HepG2 (cell line): Measurements from ENCODE around the gene UBXN6. TPM values are rescaled to one million over a fixed set of nuclear protein-coding genes. Genes with fewer than 3 reads are reported as not detected.

Experiments
- E2F5 ChIP-seq: sonication (generic); formaldehyde crosslinking; conservative IDR thresholded peaks from 2 replicates; pipeline ENCODE4 v1.4.0; 2020; ENCODE audit warnings: missing genetic modification reagents
- FOXJ3 ChIP-seq: sonication (generic); formaldehyde crosslinking; IDR thresholded peaks from 2 replicates; pipeline ENCODE4 v1.4.0; 2020; ENCODE audit warnings: missing genetic modification reagents, mild to moderate bottlenecking, borderline replicate concordance
- GATAD1 ChIP-seq: IDR thresholded peaks from 2 replicates; pipeline ENCODE4 v1.6.1; 2016; ENCODE audit warnings: missing genetic modification reagents, missing compliant biosample characterization
- GMEB1 ChIP-seq: sonication (generic); formaldehyde crosslinking; IDR thresholded peaks from 2 replicates; pipeline ENCODE4 v1.5.1; 2020; ENCODE audit warnings: missing genetic modification reagents, mild to moderate bottlenecking, borderline replicate concordance
- HMG20A ChIP-seq: IDR thresholded peaks from 2 replicates; pipeline ENCODE4 v1.6.1; 2016; ENCODE audit warnings: borderline replicate concordance
- KAT8 ChIP-seq: IDR thresholded peaks from 2 replicates; pipeline ENCODE4 v1.6.1; 2016; ENCODE audit warnings: missing genetic modification reagents, missing compliant biosample characterization
- MYC ChIP-seq: sonication (generic); formaldehyde crosslinking; IDR thresholded peaks from 2 replicates; pipeline ENCODE4 v1.9.0; 2021; ENCODE audit warnings: missing genetic modification reagents, borderline replicate concordance
- RERE ChIP-seq: IDR thresholded peaks from 2 replicates; pipeline ENCODE4 v1.6.1; 2016; ENCODE audit warnings: low read depth, missing genetic modification reagents, missing compliant biosample characterization
- RFX5 ChIP-seq: IDR thresholded peaks from 2 replicates; pipeline ENCODE4 v1.6.1; 2011; ENCODE audit warnings: low read depth, low read length, improper control_type of control experiment
- SAFB2 ChIP-seq: sonication (generic); formaldehyde crosslinking; IDR thresholded peaks from 2 replicates; pipeline ENCODE4 v1.5.1; 2020; ENCODE audit warnings: missing genetic modification reagents, low read depth, mild to moderate bottlenecking, borderline replicate concordance
- YEATS4 ChIP-seq: sonication (generic); formaldehyde crosslinking; IDR thresholded peaks from 2 replicates; pipeline ENCODE4 v1.4.0; 2020; ENCODE audit warnings: missing genetic modification reagents, borderline replicate concordance
- ZBTB42 ChIP-seq: sonication (generic); formaldehyde crosslinking; IDR thresholded peaks from 2 replicates; pipeline ENCODE4 v1.5.0; 2020; ENCODE audit warnings: mild to moderate bottlenecking, missing genetic modification reagents
- ZNF430 ChIP-seq: sonication (generic); formaldehyde crosslinking; IDR thresholded peaks from 2 replicates; pipeline ENCODE4 v1.9.0; 2021; ENCODE audit warnings: mild to moderate bottlenecking, missing genetic modification reagents
- ZNF432 ChIP-seq: sonication (generic); formaldehyde crosslinking; IDR thresholded peaks from 2 replicates; pipeline ENCODE4 v1.5.0; 2020; ENCODE audit warnings: missing genetic modification reagents, mild to moderate bottlenecking, borderline replicate concordance
- ZNF746 ChIP-seq: sonication (generic); formaldehyde crosslinking; IDR thresholded peaks from 2 replicates; pipeline ENCODE4 v1.8.0; 2022; ENCODE audit warnings: mild to moderate bottlenecking, missing genetic modification reagents
- ZNF773 ChIP-seq: sonication (generic); formaldehyde crosslinking; IDR thresholded peaks from 2 replicates; pipeline ENCODE4 v1.4.0; 2020; ENCODE audit warnings: missing genetic modification reagents, borderline replicate concordance
- ZNF792 ChIP-seq: IDR thresholded peaks from 2 replicates; pipeline ENCODE4 v1.6.1; 2016
- ZSCAN30 ChIP-seq: sonication (generic); formaldehyde crosslinking; IDR thresholded peaks from 2 replicates; pipeline ENCODE4 v1.5.0; 2020; ENCODE audit warnings: mild to moderate bottlenecking, missing genetic modification reagents
- polyA plus RNA-seq, 8 experiments: library from polyadenylated mRNA; depleted of rRNA in 3 of 8; stranded (reverse) in 7 of 8; unstranded in 1 of 8; fragments of >200 nt; fragmentation: Illumina TruSeq in 4 of 8; extraction: Trizol in 4 of 8; gene quantifications; 2 replicates each; pipeline versions ENCODE4 v1.2.1 to v1.2.3, GENCODE V29; 2011 to 2016; ENCODE audit warnings: low read depth in 4 of 8, missing spikeins in 1 of 8, mixed read lengths in 1 of 8; ENCODE audit not compliant: insufficient read depth in 1 of 8
- total RNA-seq, 5 experiments: library from RNA; depleted of rRNA; stranded (reverse); fragments of >200 nt; fragmentation: Illumina TruSeq; extraction: Trizol; gene quantifications; 2 replicates each; pipeline ENCODE4 v1.2.3, GENCODE V29; 2016; ENCODE audit warnings: low read depth in 1 of 5
- TF ChIP-seq, protein P1 (sequence below): IDR thresholded peaks from 2 replicates; pipeline ENCODE4 v1.6.1; 2016; ENCODE audit warnings: missing genetic modification reagents, missing compliant biosample characterization
- TF ChIP-seq, protein P2 (sequence below): sonication (generic); IDR thresholded peaks from 2 replicates; pipeline ENCODE4 v1.6.1; 2016; ENCODE audit warnings: low read depth, borderline replicate concordance

Gene UBXN6
- total and polyA plus RNA-seq, 2 of the 13 experiments (the other 11 are each of a cell fraction or from before 2014, with no cell fraction given) = 34.9 to 35.5 TPM

DNA sequence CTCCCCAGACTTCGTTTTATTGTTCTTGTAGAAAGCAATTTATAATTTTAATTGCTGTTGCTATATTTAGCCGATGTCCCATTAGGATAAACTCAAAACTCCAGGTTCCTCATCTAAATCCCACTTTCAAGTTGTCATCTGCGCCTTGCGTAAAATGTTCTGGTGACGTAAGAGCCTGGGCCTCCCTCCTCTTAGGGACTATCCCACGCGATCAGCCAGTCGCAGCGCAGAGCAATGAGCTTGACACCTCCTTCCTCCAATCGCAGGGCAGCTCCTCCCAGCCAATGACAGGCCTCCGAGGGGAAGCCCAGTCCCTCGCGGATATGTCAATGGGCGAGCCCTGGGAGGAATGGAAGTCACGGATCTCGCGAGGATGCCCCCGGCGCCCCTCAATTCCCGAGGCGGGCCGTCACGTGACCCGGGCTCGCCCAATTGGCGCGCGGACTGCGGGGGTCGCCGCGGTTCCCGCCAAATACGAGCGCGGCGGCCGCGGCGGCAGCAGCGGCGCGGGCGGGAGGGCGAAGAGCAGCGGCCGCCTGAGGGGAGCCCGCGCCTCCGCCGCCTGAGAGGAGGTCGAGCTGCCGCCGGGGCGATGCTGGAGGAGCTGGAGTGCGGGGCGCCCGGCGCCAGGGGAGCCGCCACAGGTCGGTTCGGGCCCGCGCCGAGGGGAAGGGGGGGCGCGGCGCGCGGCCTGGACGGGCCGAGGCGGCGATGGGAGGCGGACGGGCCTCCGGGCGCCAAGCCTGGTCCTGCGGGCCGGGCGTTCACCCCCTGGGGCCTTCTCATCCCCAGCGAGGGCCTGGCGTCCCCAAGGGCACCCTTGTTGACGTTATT lies 55.2 kb downstream of the UBXN6 start, which contains the start of gene CHAF1A (continued):
- TF ChIP-seq HMG20A (no peak), FOXJ3 (no peak), ZNF746 (no peak), ZBTB42 (CRISPR knock-in tag) (no peak), ZNF432 (CRISPR knock-in tag) (no peak), YEATS4 (peak; percentile 67; the same call in 1 of the 2 replicates), ZSCAN30 (CRISPR knock-in tag) (no peak), ZNF773 (peak; percentile 71; the same call in 1 of the 2 replicates), MYC (no peak; the same call in 1 of the 2 replicates), RERE (no peak), GMEB1 (CRISPR knock-in tag) (peak; percentile 58; the same call in 1 of the 2 replicates), E2F5 (CRISPR knock-in tag) (peak; percentile 94), ZNF430 (CRISPR knock-in tag) (no peak), KAT8 (peak; percentile 65), RFX5 (peak; percentile 71; the same call in 1 of the 2 replicates), SAFB2 (CRISPR knock-in tag) (no peak), GATAD1 (CRISPR knock-in tag) (peak; percentile 92), ZNF792 (CRISPR knock-in tag) (0 out of 2 replicates have a peak, but pooled peaks have one; percentile 21)
- TF ChIP-seq, protein P1, sequence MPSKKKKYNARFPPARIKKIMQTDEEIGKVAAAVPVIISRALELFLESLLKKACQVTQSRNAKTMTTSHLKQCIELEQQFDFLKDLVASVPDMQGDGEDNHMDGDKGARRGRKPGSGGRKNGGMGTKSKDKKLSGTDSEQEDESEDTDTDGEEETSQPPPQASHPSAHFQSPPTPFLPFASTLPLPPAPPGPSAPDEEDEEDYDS (CRISPR knock-in tag) = peak; percentile 83
- TF ChIP-seq, protein P2, sequence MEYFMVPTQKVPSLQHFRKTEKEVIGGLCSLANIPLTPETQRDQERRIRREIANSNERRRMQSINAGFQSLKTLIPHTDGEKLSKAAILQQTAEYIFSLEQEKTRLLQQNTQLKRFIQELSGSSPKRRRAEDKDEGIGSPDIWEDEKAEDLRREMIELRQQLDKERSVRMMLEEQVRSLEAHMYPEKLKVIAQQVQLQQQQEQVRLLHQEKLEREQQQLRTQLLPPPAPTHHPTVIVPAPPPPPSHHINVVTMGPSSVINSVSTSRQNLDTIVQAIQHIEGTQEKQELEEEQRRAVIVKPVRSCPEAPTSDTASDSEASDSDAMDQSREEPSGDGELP = no peak
